ENCODE data around the gene SKIDA1.

The SKIDA1 gene

GRCh38 chr10:21497177-21497807 lies 28.2 kb downstream of the SKIDA1 start:
- TF ChIP-seq CTCF (conservative IDR thresholded peaks at IDR 0.05; ENCODE audit: low read depth, low read length) = no peak

GRCh38 chr10:21496343-21497176 lies 28.9 kb downstream of the SKIDA1 start:
- H2AFZ ChIP-seq (ENCODE audit: low read depth) = peak overlapping the region; percentile 91
- H3K9ac ChIP-seq = peak overlapping the region; percentile 84
- peak; percentile 39; the same call in 1 of the 2 replicates for TF ChIP-seq CTCF (conservative IDR thresholded peaks at IDR 0.05; ENCODE audit: low read depth, low read length)
- peaks cover 3% of the 10 kb centered on the region for H3K4me1 ChIP-seq (ENCODE audit: low read depth, poor library complexity, severe bottlenecking)
- H3K4me3 ChIP-seq (IDR thresholded peaks at IDR 0.05; ENCODE audit: insufficient read depth, low read depth, low read length) = no peak overlapping the region
- no peaks in the 10 kb centered on the region for H3K79me2 ChIP-seq (ENCODE audit: insufficient read depth, low read depth)
- no peaks in the 10 kb centered on the region for H4K20me1 ChIP-seq (ENCODE audit: insufficient read depth)
- H3K27ac ChIP-seq = peak overlapping the region; percentile 64
- no peaks in the 10 kb centered on the region for H3K36me3 ChIP-seq (ENCODE audit: insufficient read depth)
- H3K4me2 ChIP-seq = peak overlapping the region; percentile 53
- peaks cover 14% of the 10 kb centered on the region; the same call in 1 of the 2 replicates for H3K27me3 ChIP-seq (ENCODE audit: insufficient read depth, low read depth)

More at GRCh38 chr10:21497177-21497807, 28.2 kb downstream of the SKIDA1 start:
- Histone ChIP-seq H3K27ac (no peak overlapping the region), H4K20me1 (ENCODE audit: insufficient read depth) (no peaks in the 10 kb centered on the region), H3K36me3 (ENCODE audit: insufficient read depth) (no peaks in the 10 kb centered on the region), H2AFZ (ENCODE audit: low read depth) (peak overlapping the region; percentile 91), H3K4me2 (peak overlapping the region; percentile 53), H3K4me1 (ENCODE audit: low read depth, poor library complexity, severe bottlenecking) (peaks cover 3% of the 10 kb centered on the region), H3K4me3 (IDR thresholded peaks at IDR 0.05; ENCODE audit: insufficient read depth, low read depth, low read length) (no peak overlapping the region), H3K27me3 (ENCODE audit: insufficient read depth, low read depth) (peaks cover 14% of the 10 kb centered on the region; the same call in 1 of the 2 replicates), H3K79me2 (ENCODE audit: insufficient read depth, low read depth) (no peaks in the 10 kb centered on the region), H3K9ac (peak overlapping the region; percentile 84; the same call in 1 of the 2 replicates)

- no peaks in the 10 kb centered on the region for H3K79me2 ChIP-seq (ENCODE audit: insufficient read depth, low read depth)
- peaks cover 3% of the 10 kb centered on the region for H3K4me1 ChIP-seq (ENCODE audit: low read depth, poor library complexity, severe bottlenecking)
- H3K27me3 ChIP-seq (ENCODE audit: insufficient read depth, low read depth) = peaks cover 14% of the 10 kb centered on the region; the same call in 1 of the 2 replicates
- no peaks in the 10 kb centered on the region for H3K36me3 ChIP-seq (ENCODE audit: insufficient read depth)
- peak overlapping the region; percentile 74 for H3K4me2 ChIP-seq
- H2AFZ ChIP-seq (ENCODE audit: low read depth) = peak overlapping the region; percentile 91
- no peaks in the 10 kb centered on the region for H4K20me1 ChIP-seq (ENCODE audit: insufficient read depth)
- H3K9ac ChIP-seq = peak overlapping the region; percentile 84
- peak; percentile 86 for TF ChIP-seq CTCF (conservative IDR thresholded peaks at IDR 0.05; ENCODE audit: low read depth, low read length)
- peak overlapping the region; percentile 64 for H3K27ac ChIP-seq
- H3K4me3 ChIP-seq (IDR thresholded peaks at IDR 0.05; ENCODE audit: insufficient read depth, low read depth, low read length) = no peak overlapping the region
Measured at GRCh38 chr10:21495752-21496342, 29.6 kb downstream of the SKIDA1 start.

GRCh38 chr10:21495002-21495751 lies 30.3 kb downstream of the SKIDA1 start:
- Histone ChIP-seq H3K36me3 (ENCODE audit: insufficient read depth) (no peaks in the 10 kb centered on the region), H2AFZ (ENCODE audit: low read depth) (peak overlapping the region; percentile 91), H3K4me2 (peak overlapping the region; percentile 74), H3K4me3 (IDR thresholded peaks at IDR 0.05; ENCODE audit: insufficient read depth, low read depth, low read length) (no peak overlapping the region), H4K20me1 (ENCODE audit: insufficient read depth) (no peaks in the 10 kb centered on the region), H3K27ac (no peak overlapping the region), H3K9ac (peak overlapping the region; percentile 84; the same call in 1 of the 2 replicates), H3K79me2 (ENCODE audit: insufficient read depth, low read depth) (no peaks in the 10 kb centered on the region), H3K4me1 (ENCODE audit: low read depth, poor library complexity, severe bottlenecking) (peaks cover 3% of the 10 kb centered on the region), H3K27me3 (ENCODE audit: insufficient read depth, low read depth) (peaks cover 14% of the 10 kb centered on the region; the same call in 1 of the 2 replicates)
- TF ChIP-seq CTCF (conservative IDR thresholded peaks at IDR 0.05; ENCODE audit: low read depth, low read length) = no peak
